ENCODE data around the gene MALT1. TPM values are rescaled to one million over a fixed set of nuclear protein-coding genes. Genes with fewer than 3 reads are reported as not detected.

MALT1 gene
- total and polyA plus RNA-seq, 9 of the 15 experiments (the other 6 are each of a cell fraction or from before 2014, with no cell fraction given), result 0.14 to 1.6 (median 0.32) TPM

DNA sequence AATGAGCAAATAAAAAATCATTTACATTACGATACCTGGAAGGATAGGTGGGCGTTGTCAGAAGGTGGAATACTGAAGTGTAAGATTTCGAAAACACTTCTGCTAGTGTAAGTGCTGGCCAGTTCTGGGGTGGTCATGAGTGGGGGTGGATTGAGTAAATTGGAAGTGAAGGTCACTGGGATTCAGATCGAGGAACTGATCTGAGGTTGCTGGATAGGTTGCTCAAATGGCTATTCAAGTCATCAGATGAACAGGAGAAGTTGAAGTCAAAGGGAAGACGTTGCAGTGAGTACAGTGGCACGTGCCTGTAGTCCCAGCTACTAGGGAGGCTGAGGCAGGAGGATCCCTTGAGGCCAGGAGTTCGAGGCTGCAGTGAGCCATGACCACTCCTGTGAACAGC is 95.7 kb downstream of the MALT1 start:
- ChIA-PET POLR2A (no interaction called here), CTCF (ENCODE audit: low intra/inter-chr PET ratio) (interaction anchor here (0.7 kb wide), 1 partner anchor 238 kb away, joined by 3 read pairs; no protein-coding TSS in a partner anchor)
- H3K9me3 ChIP-seq (replicated peaks; ENCODE audit: control insufficient read depth, insufficient read depth, low read depth, low read length), result no peaks in the 10 kb centered on the region
- no peaks in the 10 kb centered on the region for H4K20me1 ChIP-seq (replicated peaks; ENCODE audit: control insufficient read depth, insufficient read depth, low read length)
- no peaks in the 10 kb centered on the region for H3K9me1 ChIP-seq (ENCODE audit: control insufficient read depth, insufficient read depth, low read length)
- no peak overlapping the region for H2AFZ ChIP-seq (ENCODE audit: low read depth, low read length)
- H3K4me3 ChIP-seq, result no peak overlapping the region
- H3K36me3 ChIP-seq (ENCODE audit: control insufficient read depth, insufficient read depth, low read length), result no peaks in the 10 kb centered on the region
- no TSS peak for BruUV-seq (replicated peaks)
- no peak for DNase-seq (ENCODE audit: extremely low read depth in 1 of 4, low spot score in 3 of 4)
- in situ Hi-C loops (cut with MboI), result no loop called here
- no peak for FAIRE-seq
- ATAC-seq, result no peak
- no peaks in the 10 kb centered on the region for H3K79me2 ChIP-seq (ENCODE audit: control insufficient read depth, insufficient read depth, low read length)
- intact Hi-C loops (cut with micrococcal nuclease), result no loop called here
- 4% methylated on average over 7 of the region's 7 CpGs for WGBS (ENCODE audit: insufficient coverage, low coverage, missing lambda C conversion rate)
- peaks cover 0 to 6% of the 10 kb centered on the region in 2 experiments; a peak in 2 of 5 replicates for H3K4me1 ChIP-seq (replicated peaks in 1 of 2; ENCODE audit: control insufficient read depth in 2 of 2, insufficient read depth in 2 of 2, low read length in 2 of 2)
- H3K27me3 ChIP-seq (ENCODE audit: control insufficient read depth in 2 of 2, insufficient read depth in 2 of 2, low read length in 2 of 2), result peaks cover 0 to 7% of the 10 kb centered on the region in 2 experiments; a peak in 1 of 5 replicates
- no peak overlapping the region for H3K27ac ChIP-seq (ENCODE audit: extremely low read depth, low read depth, low read length)
- no peak overlapping the region for H3K4me2 ChIP-seq (ENCODE audit: insufficient read depth, low read length)
- no peak overlapping the region for H3K9ac ChIP-seq (ENCODE audit: insufficient read depth in 1 of 2, low read depth in 2 of 2, low read length in 2 of 2)
- TF ChIP-seq HDAC8 (tag; IDR thresholded peaks at IDR 0.05) (no peak), MAFK (IDR thresholded peaks at IDR 0.05; ENCODE audit: low read length) (no peak), ZNF778 (CRISPR knock-in tag; IDR thresholded peaks at IDR 0.05) (no peak), MYNN (IDR thresholded peaks at IDR 0.05) (no peak), MYNN (CRISPR knock-in tag; IDR thresholded peaks at IDR 0.05) (no peak), ILK (tag; IDR thresholded peaks at IDR 0.05; ENCODE audit: borderline replicate concordance, low read depth) (no peak)
- TF ChIP-seq, protein P1, sequence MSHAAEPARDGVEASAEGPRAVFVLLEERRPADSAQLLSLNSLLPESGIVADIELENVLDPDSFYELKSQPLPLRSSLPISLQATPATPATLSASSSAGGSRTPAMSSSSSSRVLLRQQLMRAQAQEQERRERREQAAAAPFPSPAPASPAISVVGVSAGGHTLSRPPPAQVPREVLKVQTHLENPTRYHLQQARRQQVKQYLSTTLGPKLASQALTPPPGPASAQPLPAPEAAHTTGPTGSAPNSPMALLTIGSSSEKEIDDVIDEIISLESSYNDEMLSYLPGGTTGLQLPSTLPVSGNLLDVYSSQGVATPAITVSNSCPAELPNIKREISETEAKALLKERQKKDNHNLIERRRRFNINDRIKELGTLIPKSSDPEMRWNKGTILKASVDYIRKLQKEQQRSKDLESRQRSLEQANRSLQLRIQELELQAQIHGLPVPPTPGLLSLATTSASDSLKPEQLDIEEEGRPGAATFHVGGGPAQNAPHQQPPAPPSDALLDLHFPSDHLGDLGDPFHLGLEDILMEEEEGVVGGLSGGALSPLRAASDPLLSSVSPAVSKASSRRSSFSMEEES (CRISPR knock-in tag; IDR thresholded peaks at IDR 0.05), result no peak

Measured in K562 (cell line).